ENCODE results near the gene RASSF8.
"Not testable (repeated sequence)": the region's sequence is repeated elsewhere in the genome, so short reads cannot be mapped to it uniquely, and the experiment has no call there.

Gene RASSF8

DNA sequence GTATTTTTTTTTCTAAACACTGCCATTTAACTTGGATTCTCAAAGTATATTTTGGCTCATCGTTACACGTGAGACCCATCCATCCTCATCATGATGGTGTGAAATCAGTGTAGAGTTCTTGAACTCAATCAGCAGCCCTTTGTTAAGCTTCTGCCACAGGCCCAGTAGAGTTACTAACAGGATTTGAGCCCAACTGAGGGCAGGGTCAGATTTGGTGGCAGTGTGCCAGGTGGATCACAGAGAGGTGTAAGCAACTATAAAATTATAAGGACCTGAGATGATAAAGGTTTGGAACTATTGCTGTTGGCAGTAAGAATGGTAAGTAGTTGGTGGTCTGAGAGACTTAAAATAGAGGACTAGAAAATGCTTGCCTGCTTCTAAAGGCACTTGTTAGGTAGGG lies 72.8 kb downstream of the RASSF8 start:
- DNase-seq = no peak

DNA sequence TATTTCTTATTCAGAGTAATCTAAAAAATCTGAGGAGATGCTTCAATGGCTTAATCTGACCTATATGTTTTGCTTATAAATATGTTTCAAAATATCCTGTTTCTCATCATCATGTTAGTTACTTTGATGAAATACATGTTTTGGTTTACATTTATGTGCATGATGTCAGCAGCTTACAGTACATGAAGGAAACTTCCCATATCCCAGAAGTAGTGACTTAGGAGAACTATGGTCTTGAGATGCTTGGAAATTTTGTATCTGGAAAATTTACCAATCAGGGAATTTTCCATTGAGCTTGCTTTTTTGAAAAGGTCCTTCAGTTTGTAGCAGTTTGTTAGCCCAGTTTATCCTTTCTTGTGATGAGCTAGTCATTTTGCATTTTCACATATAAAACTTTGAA lies 73.3 kb downstream of the RASSF8 start:
- DNase-seq = no peak

DNA sequence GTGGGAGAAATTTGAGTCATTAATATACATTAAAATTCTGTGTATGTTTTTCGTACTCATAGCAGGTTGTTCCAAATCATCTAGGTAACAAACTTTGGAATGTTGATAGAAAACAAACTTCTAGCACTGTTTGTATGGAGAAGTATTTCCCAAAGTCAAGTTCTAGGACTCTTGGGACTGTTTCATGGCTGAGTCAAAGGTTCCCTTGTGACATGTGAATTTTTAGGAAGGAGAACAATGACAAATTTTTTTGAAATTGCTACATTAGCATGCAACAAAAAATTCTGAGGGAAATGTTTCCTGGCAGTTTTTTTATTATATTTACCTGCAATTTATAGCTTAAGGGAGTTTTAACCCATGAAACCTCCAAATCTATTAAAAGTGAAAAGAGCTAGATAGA lies 73.8 kb downstream of the RASSF8 start:
- DNase-seq = no peak

DNA sequence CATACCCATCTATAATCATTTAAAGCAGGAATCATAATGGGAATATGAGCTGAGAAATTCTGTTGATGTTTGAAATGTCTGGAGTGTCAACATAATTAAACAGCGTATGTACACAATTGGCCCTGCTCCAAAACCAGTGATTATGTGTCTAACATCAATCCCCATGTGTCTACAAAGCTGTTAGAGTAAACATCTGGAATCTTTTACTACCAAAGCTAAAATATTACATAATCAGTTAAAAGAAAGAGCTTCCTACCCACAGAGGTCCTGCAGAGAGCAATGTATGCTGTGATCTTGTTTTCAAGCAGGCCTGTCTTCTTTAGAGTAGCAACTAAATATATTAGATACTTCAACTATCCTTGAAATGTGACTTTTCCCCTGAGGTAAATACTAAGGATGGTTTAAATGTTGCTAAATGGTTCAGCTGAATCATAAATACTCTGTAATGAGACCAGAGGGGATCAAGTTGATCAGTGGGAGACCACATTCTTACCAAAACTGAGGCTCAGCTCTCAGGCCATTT lies 74.3 kb downstream of the RASSF8 start:
- no peak for DNase-seq

DNA sequence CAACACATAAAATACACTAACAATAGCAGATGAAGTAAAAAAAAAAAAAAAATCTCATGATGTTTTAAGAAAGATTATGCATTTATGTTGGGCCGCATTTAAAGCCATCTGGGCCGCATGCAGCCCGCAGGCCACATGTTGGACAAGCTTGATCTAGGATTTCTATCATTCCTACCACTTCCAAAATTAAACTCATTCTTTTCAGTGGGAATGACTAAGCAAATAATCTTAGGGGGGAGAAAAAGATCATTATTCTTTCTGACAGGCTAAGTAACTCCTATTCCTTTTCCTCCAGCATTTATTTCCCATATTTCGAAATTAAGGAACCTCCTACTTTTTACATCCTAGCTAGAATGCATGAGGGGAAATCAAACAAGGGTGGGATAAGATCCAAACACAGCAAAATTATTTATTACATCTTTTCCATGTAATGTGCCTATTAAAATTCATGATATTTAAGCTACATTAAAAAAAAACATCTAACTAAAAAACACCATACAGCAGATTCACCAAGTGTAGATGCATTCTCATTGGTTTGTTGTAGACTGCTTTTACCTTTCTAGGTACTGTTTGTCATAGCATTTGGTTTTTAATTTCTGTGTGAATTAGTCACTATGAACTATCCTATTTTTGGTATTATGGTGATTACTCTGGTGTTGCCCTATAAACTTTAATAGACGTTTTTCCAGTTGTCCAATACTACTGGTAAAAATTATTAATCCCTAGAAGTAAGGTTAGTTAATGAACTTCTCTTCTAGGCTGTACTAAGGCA lies 76.1 kb downstream of the RASSF8 start:
- DNase-seq = no peak

DNA sequence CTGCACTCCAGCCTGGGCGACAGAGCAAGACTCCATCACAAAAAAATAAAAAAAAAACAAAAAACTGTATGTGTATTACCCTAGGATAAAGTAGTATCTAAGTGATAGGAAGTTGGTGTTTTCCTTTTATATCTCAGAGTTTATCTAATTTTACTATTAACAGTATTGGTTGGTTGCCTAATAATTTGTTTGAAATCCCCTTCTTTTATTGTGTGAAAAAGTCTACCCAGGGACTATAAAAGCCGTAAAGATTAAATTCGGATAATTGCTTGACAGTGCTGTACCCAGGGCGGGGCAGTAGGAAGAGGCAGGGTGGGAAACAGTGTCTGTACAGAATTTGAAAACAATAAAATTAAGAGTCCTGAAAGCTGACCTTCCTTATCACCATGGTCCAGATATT lies 78.4 kb downstream of the RASSF8 start:
- DNase-seq = no peak

DNA sequence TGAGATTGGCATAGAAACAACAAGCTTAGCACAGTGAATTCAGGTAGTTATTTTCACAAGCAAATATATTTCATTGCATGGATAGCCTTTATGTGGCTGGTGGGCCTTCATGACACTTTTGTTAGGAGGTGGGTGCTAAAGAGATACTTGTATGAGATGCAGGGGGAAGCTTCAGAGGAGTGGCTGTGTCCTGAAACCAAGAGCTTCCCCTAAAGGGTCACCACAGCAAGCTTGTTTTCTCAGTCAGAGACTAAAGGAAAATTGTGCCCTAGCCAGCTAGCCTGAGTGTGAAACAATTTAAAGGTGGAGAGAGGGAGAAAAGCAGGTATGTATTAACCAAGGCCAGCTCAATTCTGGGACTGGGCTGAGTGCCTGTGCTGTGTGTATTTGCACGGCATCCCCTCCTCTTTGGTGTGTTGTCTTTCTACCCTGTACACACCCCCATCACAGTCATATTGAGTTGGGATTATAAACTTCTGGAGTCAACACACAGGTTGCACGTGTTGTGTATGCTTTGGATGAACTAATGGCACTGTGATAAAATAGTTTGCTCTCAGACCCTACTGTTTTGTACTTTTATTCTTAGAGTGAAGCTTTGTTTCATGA lies 79.2 kb downstream of the RASSF8 start:
- DNase-seq = no peak

DNA sequence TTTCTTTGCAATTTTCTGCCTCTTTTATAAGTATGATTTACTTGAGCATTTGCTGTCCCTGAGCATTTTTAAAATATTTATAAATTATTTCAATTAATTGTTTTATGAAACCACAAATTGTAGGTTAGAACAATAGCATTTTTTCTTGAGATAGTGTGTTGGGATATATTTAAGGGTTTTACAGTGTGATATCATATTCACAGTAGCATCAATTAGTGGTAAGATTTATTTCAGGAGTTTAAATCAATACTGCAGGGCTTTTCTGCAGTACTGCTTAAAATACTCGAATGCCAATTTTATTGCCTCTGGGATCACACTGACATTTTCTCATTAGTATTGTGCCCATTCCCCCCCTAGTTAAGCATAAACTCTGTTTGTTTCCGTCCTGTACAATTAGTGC lies 84.2 kb downstream of the RASSF8 start:
- no peak for DNase-seq

DNA sequence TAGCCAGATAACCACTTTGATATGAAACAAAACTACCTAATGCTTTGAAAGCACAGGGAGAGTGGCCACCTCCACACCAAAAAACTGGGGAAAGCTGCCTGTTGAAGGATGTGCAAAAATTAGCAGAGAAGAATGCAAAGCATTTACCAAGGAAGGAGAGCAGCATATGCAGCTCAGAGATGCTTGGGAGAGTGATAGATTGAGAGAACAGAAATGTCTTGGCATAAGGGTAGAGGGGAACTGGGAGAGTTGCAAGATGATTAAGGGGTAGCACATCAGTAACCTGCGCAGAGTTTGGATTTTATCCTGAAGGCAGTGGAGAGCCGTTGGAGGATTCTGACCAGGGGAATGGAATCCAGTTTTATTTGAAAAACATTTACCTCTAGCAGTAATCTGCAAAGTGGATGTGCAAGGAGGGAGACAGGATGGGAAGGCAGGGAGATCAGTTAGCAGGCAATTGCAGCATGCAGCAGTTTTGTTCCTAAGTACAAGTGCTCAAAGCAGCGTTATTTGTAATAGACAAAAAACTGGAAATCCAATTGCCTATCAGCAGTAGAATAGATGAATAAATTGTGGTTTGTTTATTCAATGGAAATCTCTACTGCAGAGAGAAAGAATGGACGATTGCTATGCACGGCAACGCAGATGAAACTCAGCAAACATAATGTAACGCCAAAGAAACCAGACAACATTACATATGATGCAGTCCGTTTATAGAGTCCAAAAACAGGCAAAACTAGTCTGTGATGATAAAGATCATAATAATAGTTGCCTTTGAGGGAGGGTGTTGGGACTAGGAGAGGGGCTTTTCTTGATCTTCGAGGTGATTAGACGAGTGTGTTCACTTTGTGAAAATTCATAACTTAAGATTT lies 84.9 kb downstream of the RASSF8 start:
- DNase-seq = no peak

DNA sequence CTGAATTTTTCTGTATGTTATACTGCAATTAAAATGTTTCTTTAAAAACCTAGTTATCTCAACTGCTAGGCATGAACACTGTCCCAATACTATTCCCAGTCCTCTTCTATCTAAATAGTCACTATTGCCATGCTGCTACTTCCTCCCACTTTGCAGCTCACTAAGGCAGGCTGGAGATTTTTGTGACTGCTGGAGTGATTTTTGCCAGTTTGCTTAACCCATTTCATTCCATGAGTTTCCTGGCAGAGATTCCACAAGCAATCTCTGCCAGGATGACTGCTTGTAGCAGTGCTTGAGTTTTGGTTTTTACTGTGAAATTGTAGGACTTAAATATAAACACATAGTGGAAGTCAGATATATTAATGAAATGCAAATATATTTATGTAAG lies 85.5 kb downstream of the RASSF8 start:
- no peak for DNase-seq

DNA sequence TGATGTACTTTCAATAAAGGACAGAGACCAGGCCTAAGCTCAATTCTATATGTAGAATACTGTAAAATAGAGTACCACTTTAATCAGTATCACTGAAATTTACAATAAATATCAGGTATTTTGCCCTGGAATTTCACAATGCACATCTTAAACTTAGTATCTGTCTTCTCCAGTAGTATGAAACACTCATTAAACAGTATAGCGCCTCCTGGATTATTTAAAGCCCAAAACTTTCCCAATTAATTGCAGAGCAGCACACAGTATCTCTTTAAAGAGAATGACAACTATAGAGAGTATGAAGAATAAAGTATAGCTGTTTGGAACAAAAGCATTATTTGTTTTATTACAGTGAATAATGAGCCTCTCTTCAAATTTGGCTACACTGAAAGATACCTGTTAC lies 86.1 kb downstream of the RASSF8 start:
- DNase-seq = no peak

DNA sequence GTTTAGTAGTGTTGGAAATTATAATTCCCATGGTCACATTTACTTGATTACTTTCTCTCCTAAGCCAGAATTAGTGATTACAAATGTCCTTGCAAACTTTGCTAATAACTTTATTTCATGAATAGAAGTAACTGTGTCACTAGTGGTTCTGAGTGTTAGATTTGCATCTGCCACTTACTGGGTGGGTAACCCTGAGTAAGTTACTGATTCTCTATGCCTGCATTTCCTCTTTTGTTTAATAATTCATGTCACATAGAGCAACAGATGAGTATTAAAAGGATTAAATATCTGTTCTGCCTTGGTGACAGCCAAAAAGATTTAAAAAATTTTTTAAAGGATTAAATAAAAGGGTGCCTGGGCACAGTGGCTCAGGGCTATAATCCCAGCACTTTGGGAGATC lies 87.7 kb downstream of the RASSF8 start:
- DNase-seq = no peak

DNA sequence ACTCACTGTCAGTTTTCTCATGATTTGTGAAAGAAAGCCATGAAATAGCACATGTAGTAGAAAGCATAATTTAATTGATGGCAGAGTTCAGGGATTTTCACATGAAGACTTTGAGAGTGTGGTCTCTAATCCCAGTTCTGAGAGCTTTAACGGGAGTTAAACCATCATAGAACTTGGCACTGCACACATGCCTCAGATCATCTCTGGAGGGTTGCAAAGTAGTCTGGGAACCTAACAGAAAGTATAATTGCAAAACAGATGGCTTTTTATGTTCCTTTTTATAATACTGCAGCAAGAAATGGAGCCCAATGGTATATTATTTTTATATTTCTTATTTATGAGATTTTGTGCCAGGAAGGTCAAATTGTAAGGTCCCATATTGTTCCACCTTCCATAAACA lies 88.4 kb downstream of the RASSF8 start:
- no peak for DNase-seq

DNA sequence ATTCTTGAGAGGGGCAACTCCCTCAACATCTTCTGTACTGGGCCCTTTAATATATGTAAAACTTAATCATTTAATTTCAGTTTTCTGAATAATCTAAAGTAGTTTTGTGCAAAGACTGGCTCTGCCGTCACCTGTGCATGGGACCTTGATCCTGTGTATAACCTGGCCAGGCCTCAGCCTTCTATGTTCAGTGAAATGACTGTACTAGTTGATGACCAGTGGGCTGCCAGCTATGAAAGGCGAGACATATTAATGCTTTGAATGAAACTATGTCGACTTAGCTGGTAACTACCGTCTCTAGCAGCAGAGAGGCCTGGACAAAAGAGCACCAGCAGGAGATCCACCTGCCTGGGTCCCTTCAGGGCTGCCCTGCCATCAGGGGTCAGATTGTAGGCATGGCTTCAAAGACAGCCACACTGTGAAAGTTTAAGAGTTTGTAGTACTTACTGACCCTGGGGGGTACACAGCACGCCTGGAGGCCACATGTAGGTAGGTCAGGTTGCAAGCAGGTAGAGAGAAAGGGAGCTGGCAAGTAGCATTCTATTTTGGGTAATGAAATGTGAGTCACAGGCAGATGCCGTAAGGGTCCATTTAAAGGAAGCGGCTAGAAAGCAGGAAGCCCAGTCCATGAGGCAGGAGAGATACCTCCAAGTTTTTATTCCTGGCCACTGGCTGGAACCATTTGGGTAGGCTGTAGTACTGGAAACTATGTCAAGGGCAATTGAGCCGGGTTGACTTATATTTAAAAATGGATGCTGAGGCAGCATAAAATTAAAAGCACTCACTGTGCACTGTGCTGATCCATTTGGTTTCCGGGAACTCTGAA lies 89.1 kb downstream of the RASSF8 start:
- no peak for DNase-seq

DNA sequence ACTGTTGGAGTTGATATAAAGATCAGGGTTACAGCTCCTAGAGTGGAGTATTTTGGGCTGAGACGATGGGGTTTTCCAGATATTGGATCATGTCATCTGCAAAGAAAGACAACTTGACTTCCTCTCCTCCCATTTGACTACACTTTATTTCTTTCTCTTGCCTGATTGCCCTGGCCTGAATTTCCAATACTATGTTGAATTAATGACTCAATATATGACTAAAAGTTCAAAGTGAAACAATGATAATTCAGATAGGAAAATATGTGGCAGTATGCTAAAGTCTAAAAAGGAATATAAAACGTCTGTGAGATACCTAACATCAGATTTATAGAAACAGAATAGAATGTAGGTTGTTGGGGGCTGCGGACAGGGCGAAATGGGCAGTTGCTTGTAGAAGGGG lies 94.2 kb downstream of the RASSF8 start:
- DNase-seq = no peak

DNA sequence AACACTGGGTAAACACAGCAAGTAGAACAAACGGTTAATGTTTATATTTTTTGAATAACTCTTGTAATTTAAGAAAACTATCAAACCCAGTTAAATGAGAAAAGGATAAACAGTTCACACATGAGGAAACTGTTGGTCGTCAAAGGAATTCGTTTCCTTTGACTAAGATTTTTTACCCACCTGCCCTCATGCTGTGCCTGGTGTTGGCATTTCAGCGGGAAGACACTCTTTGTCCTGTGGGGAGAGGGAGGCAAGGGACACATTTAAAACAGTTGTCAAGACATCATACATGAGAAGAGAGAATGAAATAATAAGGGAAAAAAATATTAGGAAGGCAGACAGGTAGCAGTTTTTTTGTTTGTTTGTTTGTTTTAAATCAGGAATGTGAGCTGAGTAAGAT lies 95.9 kb downstream of the RASSF8 start:
- DNase-seq = no peak

DNA sequence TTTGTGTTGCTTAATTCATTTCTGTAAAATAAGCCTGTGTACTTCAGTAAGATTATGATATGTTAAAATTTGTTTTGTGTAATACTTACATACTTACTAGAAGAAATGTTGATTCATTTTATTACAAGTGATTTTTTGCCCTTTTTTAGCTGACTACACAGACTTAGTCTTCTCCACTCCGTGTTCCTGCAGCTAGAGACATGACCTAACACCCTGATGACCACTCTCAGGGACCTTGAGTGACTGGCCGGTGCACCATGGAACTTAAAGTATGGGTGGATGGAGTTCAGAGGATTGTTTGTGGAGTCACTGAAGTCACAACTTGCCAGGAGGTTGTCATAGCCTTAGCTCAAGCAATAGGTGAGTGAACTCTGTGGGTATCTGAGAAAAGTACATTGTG lies 96.6 kb downstream of the RASSF8 start:
- no peak for DNase-seq

DNA sequence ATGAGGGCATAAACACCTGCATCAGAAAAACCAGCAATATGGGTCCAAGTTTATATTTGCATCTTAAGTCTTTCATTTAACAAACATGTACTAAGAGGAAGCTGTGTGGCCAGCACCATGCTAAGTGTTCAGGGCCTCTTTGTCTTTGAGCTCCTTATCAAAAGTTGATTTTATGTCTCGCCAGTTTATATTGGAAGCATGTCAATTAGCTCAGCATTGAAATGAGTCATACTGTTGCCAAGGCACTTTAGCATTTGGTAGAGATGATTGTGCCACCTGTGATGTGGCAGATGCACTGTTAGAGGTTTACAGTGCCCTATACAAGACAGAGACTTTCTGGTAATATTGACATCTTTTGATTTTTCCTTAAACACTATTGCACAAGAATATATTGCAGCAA lies 97.9 kb downstream of the RASSF8 start:
- no peak for DNase-seq

DNA sequence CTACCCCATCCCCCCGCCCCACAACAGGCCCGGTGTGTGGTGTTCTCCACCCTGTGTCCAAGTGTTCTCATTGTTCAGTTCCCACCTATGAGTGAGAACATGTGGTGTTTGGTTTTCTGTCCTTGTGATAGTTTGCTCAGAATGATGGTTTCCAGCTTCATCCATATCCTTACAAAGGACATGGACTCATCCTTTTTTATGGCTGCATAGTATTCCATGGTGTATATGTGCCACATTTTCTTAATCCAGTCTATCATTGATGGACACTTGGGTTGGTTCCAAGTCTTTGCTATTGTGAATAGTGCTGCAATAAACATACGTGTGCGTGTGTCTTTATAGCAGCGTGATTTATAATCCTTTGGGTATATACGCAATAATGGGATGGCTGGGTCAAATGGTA lies 98.8 kb downstream of the RASSF8 start:
- DNase-seq = not testable (repeated sequence)

DNA sequence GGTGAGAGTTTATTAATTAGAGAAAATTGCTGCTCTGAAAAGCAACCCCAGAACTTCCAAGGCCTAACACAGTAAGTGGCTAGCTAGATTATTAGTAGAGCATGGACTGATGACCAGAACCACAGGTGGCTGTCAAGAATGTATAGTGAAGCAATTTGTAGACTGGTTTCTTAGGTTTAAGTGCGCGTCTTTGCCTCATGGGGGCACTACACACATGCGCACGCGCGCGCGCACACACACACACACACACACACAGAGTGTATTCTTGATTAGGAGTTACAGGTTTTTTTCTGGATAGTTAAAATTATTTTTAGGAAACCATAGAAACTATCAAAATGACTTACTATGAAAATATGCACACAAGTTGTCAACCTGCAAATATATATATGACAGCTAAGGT lies 99.8 kb downstream of the RASSF8 start:
- no peak for DNase-seq

DNA sequence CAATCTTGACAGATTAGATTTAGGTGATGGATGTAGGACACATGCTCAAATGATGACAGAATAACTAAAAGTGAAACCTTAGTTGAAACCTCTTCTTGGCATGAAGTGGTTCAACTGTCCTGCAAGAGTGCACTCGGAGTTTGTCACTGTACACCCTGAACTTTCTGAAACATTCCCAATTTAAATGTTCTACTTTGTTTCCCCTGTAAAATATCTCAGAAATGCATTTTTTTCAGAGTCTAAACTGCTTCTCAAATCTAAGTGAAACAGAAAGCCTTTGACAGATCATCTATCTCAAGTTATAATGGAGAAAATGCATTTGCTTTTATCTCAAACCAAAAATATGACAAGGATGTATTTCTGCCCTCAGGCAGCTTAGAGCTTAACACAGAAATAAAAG lies 100.3 kb downstream of the RASSF8 start:
- no peak for DNase-seq

DNA sequence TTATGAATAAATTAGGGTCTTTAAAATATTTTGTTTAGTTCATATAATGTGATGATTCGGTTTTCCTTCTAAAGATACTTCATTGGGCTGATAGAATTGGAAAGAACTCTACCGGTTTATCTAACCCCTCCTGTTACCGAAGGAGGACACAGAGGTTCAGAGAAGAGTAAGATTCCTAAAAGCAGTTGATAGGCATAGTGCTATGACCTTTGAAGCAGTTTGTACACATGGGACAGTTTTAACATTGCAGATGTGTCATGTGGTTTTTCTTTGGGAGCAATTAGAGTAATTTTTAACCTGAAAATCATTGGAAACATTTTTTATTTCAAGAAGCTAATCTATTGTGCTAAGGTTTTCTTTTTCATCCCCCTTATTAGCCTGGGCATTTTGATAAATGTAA lies 103.5 kb downstream of the RASSF8 start:
- no peak for DNase-seq

DNA sequence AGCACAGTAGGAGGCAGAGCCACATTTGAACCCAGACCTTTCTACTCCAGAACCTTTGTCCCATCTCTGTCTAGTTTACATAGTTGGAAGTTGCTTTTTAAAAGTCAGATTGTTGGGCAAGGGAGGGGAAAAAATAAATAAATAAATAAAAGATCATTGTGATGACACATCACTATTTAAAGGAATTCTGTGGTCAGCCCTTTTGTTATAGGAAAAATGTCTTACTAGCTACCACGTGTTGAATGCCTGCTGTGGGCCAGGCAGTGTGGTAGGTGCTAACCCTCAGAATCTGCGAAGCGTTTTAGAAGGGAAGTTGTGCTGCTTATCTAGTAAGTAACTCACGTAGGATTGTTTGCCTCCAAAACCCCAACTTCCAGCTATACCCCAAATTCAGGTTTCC lies 104.1 kb downstream of the RASSF8 start:
- DNase-seq = no peak

Measured in activated CD4-positive, alpha-beta T cell treated with anti-CD3 and anti-CD28 coated beads, Interleukin-2, amount 50 U/mL, for 4 hours (primary cell).